Measurements from ENCODE around the gene PHOSPHO1.

DNA sequence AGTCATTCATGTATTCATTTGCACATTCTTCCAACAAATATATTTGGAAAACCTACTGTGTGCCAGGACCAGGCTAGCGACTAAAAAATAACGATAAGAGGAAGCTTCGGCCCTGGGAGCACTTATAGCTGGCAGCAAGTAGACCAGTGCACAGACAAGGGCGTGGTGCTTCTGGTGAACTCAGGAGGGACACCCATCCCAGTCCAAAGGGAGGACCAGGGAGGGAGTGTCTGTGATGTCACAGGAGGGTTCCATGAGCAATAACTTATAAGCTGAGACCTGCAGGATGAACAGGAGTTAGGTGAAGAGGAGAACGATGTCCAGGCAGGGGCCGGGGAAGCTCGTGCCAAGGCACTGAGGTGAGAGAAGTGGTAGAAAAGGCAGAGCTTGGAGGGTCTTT is 17.4 kb upstream of the PHOSPHO1 start:
- TF ChIP-seq CTCF (conservative IDR thresholded peaks at IDR 0.05; ENCODE audit: low read length) (no peak), EZH2phosphoT487 (IDR thresholded peaks at IDR 0.05; ENCODE audit: borderline replicate concordance, low read depth, low read length) (no peak)
